CD4-positive, CD25-positive, alpha-beta regulatory T cell (primary cell): ENCODE results near the gene PPP2R2D. TPM values are rescaled to one million over a fixed set of nuclear protein-coding genes. Genes with fewer than 3 reads are reported as not detected.

Experiments used
- ATAC-seq, 2 donors: fragments of 150-1000 bp; cut with Tn5 transposase; one replicate each; pipeline ENCODE4 v1.10.0; 2021; ENCODE audit warnings: low read depth in 2 of 2, moderate number of reproducible peaks in 2 of 2, moderate library complexity in 1 of 2
- DNase-seq, 3 donors: peaks; one replicate each; pipeline versions ENCODE4 v3.0.0 to v3.0.0-alpha.2; 2012 to 2022; ENCODE audit warnings: mixed read lengths in 1 of 3
- H3K27ac ChIP-seq: one replicate; pipeline ENCODE4 v1.7.0; 2013; ENCODE audit warnings: mild to moderate bottlenecking, low read length; ENCODE audit not compliant: insufficient read depth, poor library complexity, severe bottlenecking
- H3K27me3 ChIP-seq: one replicate; pipeline ENCODE4 v1.7.0; 2013; ENCODE audit warnings: low read length; ENCODE audit not compliant: control insufficient read depth, insufficient read depth
- H3K36me3 ChIP-seq: one replicate; pipeline ENCODE4 v1.7.0; 2013; ENCODE audit warnings: mild to moderate bottlenecking, low read length, moderate library complexity; ENCODE audit not compliant: control insufficient read depth, insufficient read depth
- H3K4me1 ChIP-seq: 2 replicates; pipeline ENCODE4 v1.7.0; 2013; ENCODE audit warnings: mild to moderate bottlenecking, low read length; ENCODE audit not compliant: insufficient read depth, control insufficient read depth, poor library complexity, severe bottlenecking
- H3K4me3 ChIP-seq: one replicate; pipeline ENCODE4 v1.7.0; 2013; ENCODE audit warnings: low read depth, mild to moderate bottlenecking, low read length, moderate library complexity
- H3K9me3 ChIP-seq, 2 experiments: 1 replicate in 1 of 2; 2 replicates in 1 of 2; pipeline ENCODE4 v1.7.0; 2013; ENCODE audit warnings: low read length in 2 of 2, mild to moderate bottlenecking in 1 of 2, moderate library complexity in 1 of 2; ENCODE audit not compliant: control insufficient read depth in 2 of 2
- H3K27ac Mint-ChIP-seq, 3 donors: one replicate each; pipeline ENCODE4 v1.8.0; 2020 to 2022; ENCODE audit warnings: mild to moderate bottlenecking in 3 of 3, mixed read lengths in 3 of 3, moderate library complexity in 2 of 3
- H3K27me3 Mint-ChIP-seq: one replicate; pipeline ENCODE4 v1.8.0; 2022; ENCODE audit warnings: mild to moderate bottlenecking, mixed read lengths
- H3K36me3 Mint-ChIP-seq: one replicate; pipeline ENCODE4 v1.8.0; 2020; ENCODE audit warnings: mixed read lengths
- H3K4me1 Mint-ChIP-seq, 4 donors: one replicate each; pipeline ENCODE4 v1.8.0; 2020 to 2022; ENCODE audit warnings: mixed read lengths in 4 of 4, mild to moderate bottlenecking in 1 of 4
- H3K4me3 Mint-ChIP-seq, 4 donors: one replicate each; pipeline ENCODE4 v1.8.0; 2020 to 2022; ENCODE audit warnings: mild to moderate bottlenecking in 4 of 4, mixed read lengths in 4 of 4, moderate library complexity in 3 of 4
- H3K9me3 Mint-ChIP-seq, 7 donors: one replicate each; pipeline ENCODE4 v1.8.0; 2020 to 2022; ENCODE audit warnings: mixed read lengths in 7 of 7, mild to moderate bottlenecking in 3 of 7, moderate library complexity in 2 of 7
- polyA plus RNA-seq, 4 donors: library from polyadenylated mRNA; unstranded; fragments of 300-500 nt; fragmentation: Illumina TruSeq; gene quantifications; one replicate each; pipeline ENCODE4 v1.2.3, GENCODE V29; 2021
- total RNA-seq: library from RNA; stranded (reverse); gene quantifications from one replicate; pipeline ENCODE4 v1.2.3, GENCODE V29; 2022

PPP2R2D gene
- total and polyA plus RNA-seq, 5 donors from 2014 or later, result 23.8 to 48.1 (median 26.6) TPM

GRCh38 chr10:131891929-131892805 is 8.6 kb upstream of the PPP2R2D start:
- no peak for DNase-seq
- ATAC-seq, result no peak

DNA sequence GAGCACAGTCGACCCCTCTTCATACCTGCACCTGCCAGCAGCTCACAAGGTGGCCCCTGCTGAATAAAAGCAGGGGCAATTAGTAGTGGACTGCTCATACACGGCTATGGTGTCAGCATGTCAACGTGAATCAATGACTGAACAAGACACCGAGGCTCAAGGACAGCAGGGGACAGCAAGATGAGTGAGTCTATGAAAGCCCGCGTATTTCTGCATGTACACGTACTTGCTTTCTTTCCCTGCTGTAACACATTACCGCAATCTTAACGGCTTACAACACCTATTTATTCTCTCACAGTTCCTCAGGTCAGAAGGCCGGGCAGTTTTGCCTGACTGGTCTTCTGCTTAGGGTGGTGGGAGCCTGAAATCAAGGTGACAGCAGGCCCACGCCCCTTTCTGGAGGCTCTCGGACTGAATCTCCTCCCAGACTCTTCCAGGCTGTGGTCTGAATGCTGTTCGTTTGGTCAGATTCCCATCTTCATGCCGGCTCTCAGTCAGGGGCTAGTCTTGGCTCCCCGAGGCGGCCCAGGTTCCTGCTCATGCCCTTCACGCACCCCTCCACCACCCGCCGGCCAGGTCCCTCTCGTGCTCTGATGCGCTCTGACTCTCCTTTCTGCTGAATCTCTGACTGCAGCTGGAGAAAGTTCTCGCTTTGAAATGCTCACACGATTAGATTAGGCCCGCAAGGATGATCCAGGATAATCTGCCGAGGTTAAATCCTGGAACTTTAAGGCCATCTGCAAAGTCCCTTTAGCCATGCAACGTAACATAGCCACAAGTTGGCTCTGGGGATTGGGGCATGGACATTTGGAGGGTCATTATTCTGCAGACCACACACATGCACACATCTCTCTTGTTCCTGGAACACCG is 7.8 kb upstream of the PPP2R2D start:
- no peak for DNase-seq
- H3K27ac Mint-ChIP-seq, result no peak overlapping the region
- H3K4me1 Mint-ChIP-seq, result peaks cover 0 to 6% (median under 1%) of the 10 kb centered on the region in 4 donors

More at GRCh38 chr10:131891929-131892805, 8.6 kb upstream of the PPP2R2D start:
- Histone ChIP-seq H3K27me3 (no peaks in the 10 kb centered on the region), H3K4me1 (no peaks in the 10 kb centered on the region), H3K4me3 (no peak overlapping the region), H3K9me3 (no peaks in the 10 kb centered on the region), H3K27ac (no peak overlapping the region), H3K36me3 (no peaks in the 10 kb centered on the region)
- peaks cover 0 to 6% (median under 1%) of the 10 kb centered on the region in 4 donors for H3K4me1 Mint-ChIP-seq
- H3K27ac Mint-ChIP-seq, result no peak overlapping the region
- H3K9me3 Mint-ChIP-seq, result no peaks in the 10 kb centered on the region
- no peak overlapping the region for H3K4me3 Mint-ChIP-seq
- no peaks in the 10 kb centered on the region for H3K36me3 Mint-ChIP-seq
- H3K27me3 Mint-ChIP-seq, result peaks cover 18% of the 10 kb centered on the region

GRCh38 chr10:131895116-131895515 is 5.7 kb upstream of the PPP2R2D start:
- no peak overlapping the region for H3K4me3 Mint-ChIP-seq
- no peak for ATAC-seq

More for the DNA sequence above, 7.8 kb upstream of the PPP2R2D start:
- no peak for ATAC-seq
- Mint-ChIP-seq H3K9me3 (no peaks in the 10 kb centered on the region), H3K36me3 (no peaks in the 10 kb centered on the region), H3K4me3 (no peak overlapping the region), H3K27me3 (peaks cover 18% of the 10 kb centered on the region)
- H3K4me3 ChIP-seq, result no peak overlapping the region
- no peaks in the 10 kb centered on the region for H3K9me3 ChIP-seq
- H3K27me3 ChIP-seq, result no peaks in the 10 kb centered on the region
- no peaks in the 10 kb centered on the region for H3K4me1 ChIP-seq
- no peaks in the 10 kb centered on the region for H3K36me3 ChIP-seq
- H3K27ac ChIP-seq, result no peak overlapping the region

DNA sequence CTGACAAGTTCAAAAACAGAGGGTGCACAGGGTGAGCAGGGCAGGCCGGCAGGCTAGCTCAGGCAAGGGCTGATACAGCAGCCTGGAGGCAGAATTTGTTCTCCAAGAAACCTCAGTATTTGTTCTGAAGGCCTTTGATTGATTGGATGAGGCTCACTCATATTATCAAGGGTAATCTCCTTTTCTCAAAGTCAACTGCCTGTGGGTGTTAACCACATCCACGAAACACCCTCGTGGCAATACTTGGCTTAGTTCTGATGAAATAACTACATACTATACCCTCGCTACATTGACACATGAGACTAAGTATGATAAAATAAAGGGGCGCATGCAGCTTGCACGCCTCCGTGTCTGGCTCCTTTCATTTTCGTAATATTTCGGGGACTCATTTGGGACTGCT is 4.4 kb upstream of the PPP2R2D start:
- H3K27ac ChIP-seq, result no peak overlapping the region
- no peak overlapping the region for H3K4me3 ChIP-seq
- DNase-seq (peak in 1 of 3 donors; percentile 39), ATAC-seq (no peak)
- Mint-ChIP-seq H3K36me3 (no peaks in the 10 kb centered on the region), H3K27me3 (peaks cover 27% of the 10 kb centered on the region), H3K4me3 (peak overlapping the region in 1 of 4 donors; percentile 27), H3K4me1 (peaks cover 0 to 15% (median 6%) of the 10 kb centered on the region in 4 donors), H3K27ac (peak overlapping the region in 1 of 3 donors; percentile 50), H3K9me3 (peaks cover 0 to 3% (median 0%) of the 10 kb centered on the region in 7 donors)
- no peaks in the 10 kb centered on the region for H3K9me3 ChIP-seq
- no peaks in the 10 kb centered on the region for H3K36me3 ChIP-seq
- no peaks in the 10 kb centered on the region for H3K27me3 ChIP-seq
- peaks cover 6% of the 10 kb centered on the region for H3K4me1 ChIP-seq

More at GRCh38 chr10:131895116-131895515, 5.7 kb upstream of the PPP2R2D start:
- no peak overlapping the region for H3K4me3 ChIP-seq
- Mint-ChIP-seq H3K27ac (no peak overlapping the region), H3K27me3 (peaks cover 26% of the 10 kb centered on the region), H3K36me3 (no peaks in the 10 kb centered on the region), H3K9me3 (peaks cover 0 to 1% (median 0%) of the 10 kb centered on the region in 7 donors), H3K4me1 (peaks cover 0 to 13% (median 6%) of the 10 kb centered on the region in 4 donors)
- no peaks in the 10 kb centered on the region for H3K27me3 ChIP-seq
- H3K27ac ChIP-seq, result no peak overlapping the region
- peaks cover 4% of the 10 kb centered on the region for H3K4me1 ChIP-seq
- H3K36me3 ChIP-seq, result no peaks in the 10 kb centered on the region
- no peak for DNase-seq
- no peaks in the 10 kb centered on the region for H3K9me3 ChIP-seq

DNA sequence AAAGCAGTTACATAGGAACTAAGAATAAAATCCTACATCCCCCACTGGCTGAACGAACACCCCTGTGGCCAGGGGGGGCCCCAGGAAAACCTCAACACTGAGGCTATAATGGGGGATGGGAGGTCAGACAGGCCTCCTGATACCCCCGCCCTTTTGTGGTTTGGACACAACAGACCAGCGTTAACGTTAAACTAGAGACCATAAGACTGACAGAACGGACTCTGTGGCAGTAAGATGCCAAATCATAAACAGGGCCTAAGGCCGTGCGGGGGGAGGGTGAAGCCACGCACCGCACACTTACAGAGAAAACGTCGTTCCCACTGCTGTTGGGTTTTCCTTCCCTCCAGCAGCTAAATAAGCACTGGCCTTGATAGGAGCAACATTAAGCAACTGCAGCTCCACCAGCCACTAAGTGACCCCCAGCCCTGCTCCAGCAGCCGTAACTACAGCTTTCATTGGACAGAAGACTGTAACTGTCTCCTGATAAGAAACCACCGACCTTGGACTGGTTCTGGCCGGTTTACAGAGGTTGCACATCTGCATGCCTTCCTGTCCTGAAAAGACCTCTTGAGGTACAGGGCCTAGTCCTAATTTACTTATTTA is 3.4 kb upstream of the PPP2R2D start:
- Mint-ChIP-seq H3K36me3 (no peaks in the 10 kb centered on the region), H3K27ac (no peak overlapping the region), H3K4me1 (peaks cover 4 to 23% (median 13%) of the 10 kb centered on the region in 4 donors), H3K27me3 (peaks cover 34% of the 10 kb centered on the region), H3K9me3 (peaks cover 0 to 3% (median 0%) of the 10 kb centered on the region in 7 donors), H3K4me3 (no peak overlapping the region)
- Histone ChIP-seq H3K4me1 (peaks cover 14% of the 10 kb centered on the region), H3K27me3 (no peaks in the 10 kb centered on the region), H3K27ac (no peak overlapping the region), H3K4me3 (no peak overlapping the region), H3K36me3 (no peaks in the 10 kb centered on the region), H3K9me3 (no peaks in the 10 kb centered on the region)
- DNase-seq (no peak), ATAC-seq (no peak)

GRCh38 chr10:131898061-131898460 is 2.7 kb upstream of the PPP2R2D start:
- no peak overlapping the region for H3K27ac ChIP-seq
- H3K27me3 ChIP-seq, result no peaks in the 10 kb centered on the region
- Mint-ChIP-seq H3K36me3 (no peaks in the 10 kb centered on the region), H3K4me1 (peaks cover 4 to 28% (median 15%) of the 10 kb centered on the region in 4 donors), H3K9me3 (peaks cover 0 to 3% (median 0%) of the 10 kb centered on the region in 7 donors), H3K27me3 (peaks cover 35% of the 10 kb centered on the region), H3K4me3 (peak overlapping the region in 2 of 4 donors; percentile 62 to 94), H3K27ac (no peak overlapping the region)
- peaks cover 20% of the 10 kb centered on the region for H3K4me1 ChIP-seq
- no peaks in the 10 kb centered on the region for H3K36me3 ChIP-seq
- no peaks in the 10 kb centered on the region for H3K9me3 ChIP-seq
- DNase-seq, result no peak
- H3K4me3 ChIP-seq, result no peak overlapping the region
- no peak for ATAC-seq

DNA sequence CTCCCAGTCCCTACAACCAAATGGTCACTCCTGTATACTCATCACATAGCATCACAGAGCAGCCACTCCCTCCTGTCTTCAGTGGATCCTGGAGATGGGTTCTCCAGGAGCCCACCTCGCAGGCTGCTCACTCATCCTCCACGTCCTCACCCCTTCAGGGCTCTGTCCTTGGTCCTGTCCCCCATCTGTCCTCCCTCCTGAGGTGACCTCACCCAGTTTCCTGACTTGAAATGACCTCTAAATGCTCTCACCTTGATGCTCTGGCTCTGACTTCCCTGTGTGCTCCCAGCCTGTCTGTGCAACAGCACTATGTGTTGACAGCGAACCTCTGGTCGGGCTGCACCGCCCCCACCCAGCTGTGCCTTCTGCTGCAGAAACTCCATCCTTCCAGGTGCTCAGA is 2.1 kb upstream of the PPP2R2D start:
- H3K4me1 ChIP-seq, result peaks cover 27% of the 10 kb centered on the region
- H3K27ac ChIP-seq, result no peak overlapping the region
- peaks cover 0 to 3% (median 0%) of the 10 kb centered on the region in 7 donors for H3K9me3 Mint-ChIP-seq
- no peak overlapping the region for H3K27ac Mint-ChIP-seq
- no peak overlapping the region for H3K4me3 ChIP-seq
- no peaks in the 10 kb centered on the region for H3K27me3 ChIP-seq
- H3K9me3 ChIP-seq, result no peaks in the 10 kb centered on the region
- no peaks in the 10 kb centered on the region for H3K36me3 ChIP-seq
- H3K4me1 Mint-ChIP-seq, result peaks cover 9 to 34% (median 18%) of the 10 kb centered on the region in 4 donors
- H3K4me3 Mint-ChIP-seq, result peak overlapping the region; percentile 62 to 94 (median 79)
- DNase-seq (no peak), ATAC-seq (no peak)
- H3K27me3 Mint-ChIP-seq, result peaks cover 31% of the 10 kb centered on the region
- no peaks in the 10 kb centered on the region for H3K36me3 Mint-ChIP-seq
